ENCODE results near the gene PXDN. TPM values are rescaled to one million over a fixed set of nuclear protein-coding genes. Genes with fewer than 3 reads are reported as not detected.

The PXDN gene
- total and polyA plus RNA-seq, 2 donors (not counting 3 experiments of a cell fraction or from before 2014, with no cell fraction given): 231 to 308 TPM

- H3K9ac ChIP-seq (replicated peaks; ENCODE audit: extremely low read depth, insufficient read depth, low read length): no peak overlapping the region
- no peak overlapping the region for H2AFZ ChIP-seq (ENCODE audit: low read depth, low read length)
- no peak overlapping the region for H3K4me3 ChIP-seq (replicated peaks in 1 of 3; ENCODE audit: insufficient read depth in 1 of 3, low read depth in 1 of 3, low read length in 3 of 3)
- H3K4me2 ChIP-seq (ENCODE audit: insufficient read depth, low read length): no peak overlapping the region
- H3K4me1 ChIP-seq (ENCODE audit: control insufficient read depth, extremely low read depth, insufficient read depth, low read length): peaks cover 5% of the 10 kb centered on the region
- H3K9me1 ChIP-seq (replicated peaks; ENCODE audit: control insufficient read depth, extremely low read depth, insufficient read depth, low read length): no peaks in the 10 kb centered on the region
- POLR2A ChIA-PET: no interaction called here
- CTCF ChIA-PET: interaction anchor here (0.9 kb wide), 1 partner anchor 66 kb away, joined by 4 read pairs; no protein-coding TSS in a partner anchor
- no peaks in the 10 kb centered on the region for H3K9me3 ChIP-seq (replicated peaks; ENCODE audit: control insufficient read depth, insufficient read depth, low read length)
- TF ChIP-seq JUN (IDR thresholded peaks at IDR 0.05; ENCODE audit: borderline replicate concordance, insufficient read depth, insufficient read length, low read depth) (no peak), FOS (IDR thresholded peaks at IDR 0.05; ENCODE audit: borderline replicate concordance, insufficient read depth, low read length) (no peak), GATA2 (IDR thresholded peaks at IDR 0.05; ENCODE audit: insufficient read depth, insufficient read length, low read depth, low read length) (no peak), EZH2 (IDR thresholded peaks at IDR 0.05; ENCODE audit: borderline replicate concordance, low read depth, low read length, severe bottlenecking) (no peak), POLR2AphosphoS5 (IDR thresholded peaks at IDR 0.05; ENCODE audit: insufficient read depth, low read depth, low read length) (no peak), MYC (IDR thresholded peaks at IDR 0.05; ENCODE audit: low read depth, low read length) (no peak), POLR2A (IDR thresholded peaks at IDR 0.05; ENCODE audit: low read depth, low read length) (no peak), CTCF (IDR thresholded peaks at IDR 0.05; ENCODE audit: extremely low read depth in 1 of 2, insufficient read depth in 1 of 2, low read depth in 1 of 2, low read length in 2 of 2) (no peak), MAX (IDR thresholded peaks at IDR 0.05; ENCODE audit: insufficient read depth, insufficient read length) (no peak)
- H4K20me1 ChIP-seq (replicated peaks; ENCODE audit: control insufficient read depth, extremely low read depth, insufficient read depth, low read length): no peaks in the 10 kb centered on the region
- intact Hi-C loops (cut with micrococcal nuclease): no loop called here
- H3K79me2 ChIP-seq (ENCODE audit: control insufficient read depth, insufficient read depth, low read length): no peaks in the 10 kb centered on the region
- no TSS peak for BruUV-seq (replicated peaks)
- dilution Hi-C loops (cut with MboI; ENCODE audit: extremely low pct_ligation_motif_present, low sequenced_read_pairs): no loop called here
- no peak overlapping the region for H3K27ac ChIP-seq (ENCODE audit: insufficient read depth, low read depth, low read length)
- no peaks in the 10 kb centered on the region for H3K27me3 ChIP-seq (ENCODE audit: control insufficient read depth in 2 of 2, insufficient read depth in 2 of 2, low read length in 2 of 2)
- H3K36me3 ChIP-seq (ENCODE audit: control insufficient read depth in 2 of 2, extremely low read depth in 1 of 2, insufficient read depth in 2 of 2, low read length in 2 of 2): peaks cover 6 to 21% of the 10 kb centered on the region in 2 experiments
- FAIRE-seq (no peak), DNase-seq (ENCODE audit: low read depth, low spot score) (no peak)
Observed at GRCh38 chr2:1656326-1656960, 87.9 kb downstream of the PXDN start.
